Tibial nerve (tissue), 4 donors: ENCODE measurements around the gene B3GALT5. TPM values are rescaled to one million over a fixed set of nuclear protein-coding genes. Genes with fewer than 3 reads are reported as not detected.
"Not testable (repeated sequence)": the region's sequence is repeated elsewhere in the genome, so short reads cannot be mapped to it uniquely, and the experiment has no call there.

ENCODE experiments used
- DNase-seq, 2 donors: peaks; one replicate each; pipeline ENCODE4 v3.0.0-alpha.2; 2019; ENCODE audit warnings: low spot score in 2 of 2
- H3K27ac ChIP-seq, 4 donors: fragments of 200-600 bp; sonication (generic) in 3 of 4; one replicate each; pipeline ENCODE4 v1.5.1; 2017 to 2019; ENCODE audit warnings: mild to moderate bottlenecking in 1 of 4
- H3K27me3 ChIP-seq, 2 donors: fragments of 200-600 bp; sonication (generic) in 1 of 2; one replicate each; pipeline versions ENCODE4 v1.5.1 to v1.6.0; 2017 to 2019
- H3K36me3 ChIP-seq, 3 donors: fragments of 200-600 bp; sonication (generic); one replicate each; pipeline ENCODE4 v1.5.1; 2018 to 2019
- H3K4me1 ChIP-seq, 4 donors: fragments of 200-600 bp; sonication (generic) in 3 of 4; one replicate each; pipeline ENCODE4 v1.5.1; 2017 to 2019
- H3K4me3 ChIP-seq, 4 donors: fragments of 200-600 bp; sonication (generic) in 3 of 4; one replicate each; pipeline ENCODE4 v1.5.1; 2017 to 2019; ENCODE audit warnings: mild to moderate bottlenecking in 1 of 4, moderate library complexity in 1 of 4
- H3K9me3 ChIP-seq, 4 donors: fragments of 200-600 bp; sonication (generic) in 3 of 4; one replicate each; pipeline ENCODE4 v1.5.1; 2017 to 2019
- CTCF ChIP-seq, 5 experiments: fragments of 200-600 bp in 3 of 5; fragments of 450-650 bp in 2 of 5; sonication (generic) in 3 of 5; IDR thresholded peaks; one replicate each; pipeline ENCODE4 v1.5.1; 2016 to 2019; ENCODE audit warnings: antibody characterized with exemption in 5 of 5, mild to moderate bottlenecking in 3 of 5, moderate library complexity in 2 of 5
- EP300 ChIP-seq, 2 donors: sonication (generic); formaldehyde crosslinking; IDR thresholded peaks; one replicate each; pipeline ENCODE4 v1.6.1; 2017; ENCODE audit warnings: antibody characterized with exemption in 2 of 2, mild to moderate bottlenecking in 1 of 2
- POLR2A ChIP-seq, 2 donors: fragments of 450-650 bp; IDR thresholded peaks; one replicate each; pipeline ENCODE4 v1.6.1; 2017; ENCODE audit warnings: antibody characterized with exemption in 2 of 2, mild to moderate bottlenecking in 2 of 2, moderate library complexity in 2 of 2
- WGBS, 2 donors: methylation state at CpG; one replicate each; pipeline ENCODE4 v1.1.5; 2018; 5-methylcytosine and 5-hydroxymethylcytosine counted together
- total RNA-seq, 4 donors: library from RNA; depleted of rRNA; stranded (reverse); fragments of >200 nt; gene quantifications; one replicate each; pipeline ENCODE4 v1.1.0, GENCODE V29; 2016

The B3GALT5 gene
- total RNA-seq, 4 donors from 2014 or later, result not detected

DNA sequence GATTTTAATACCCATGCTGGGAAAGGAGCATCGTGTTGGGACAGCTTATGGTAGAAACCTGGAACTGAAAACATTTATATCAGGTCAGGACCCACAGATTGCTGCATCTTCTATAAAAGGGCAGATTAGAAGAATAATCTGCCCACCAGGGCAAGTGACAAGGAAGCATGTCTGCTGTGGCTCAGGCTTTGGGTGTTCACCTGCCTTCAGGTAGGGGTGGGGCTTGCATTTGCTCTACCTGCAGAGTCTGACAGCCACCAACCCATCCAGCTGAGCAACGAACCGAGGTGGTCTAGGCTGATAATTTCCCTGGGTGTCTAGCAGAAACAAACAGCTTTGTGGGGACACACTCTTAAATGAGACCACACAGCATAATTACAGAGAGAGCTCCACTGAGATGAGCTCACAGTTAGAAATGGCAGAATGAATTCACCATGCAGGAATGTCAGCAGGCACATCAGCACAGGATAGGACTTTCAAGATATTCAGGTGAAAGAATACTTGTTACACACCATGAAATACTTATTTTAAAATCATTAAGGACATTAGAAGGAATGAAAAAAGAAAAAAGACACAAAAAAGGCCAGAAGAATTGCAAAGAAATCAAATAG, 36.1 kb upstream of the B3GALT5 start:
- Histone ChIP-seq H3K9me3 (no peaks in the 10 kb centered on the region), H3K27me3 (no peaks in the 10 kb centered on the region), H3K27ac (no peak overlapping the region), H3K36me3 (no peaks in the 10 kb centered on the region), H3K4me1 (no peaks in the 10 kb centered on the region), H3K4me3 (no peak overlapping the region)
- TF ChIP-seq EP300 (IDR thresholded peaks at IDR 0.05), result no peak
- no peak for TF ChIP-seq POLR2A (IDR thresholded peaks at IDR 0.05)
- TF ChIP-seq CTCF (IDR thresholded peaks at IDR 0.05), result no peak
- DNase-seq, result no peak
- WGBS, 2 donors, result 65 to 71% methylated on average over 3 of the region's 3 CpGs

- H3K27me3 ChIP-seq, result no peaks in the 10 kb centered on the region
- 77 to 92% methylated on average over 16 of the region's 16 CpGs for WGBS, 2 donors
- no peak overlapping the region for H3K27ac ChIP-seq
- peaks cover 0 to 6% (median 0%) of the 10 kb centered on the region in 4 donors for H3K9me3 ChIP-seq
- no peaks in the 10 kb centered on the region for H3K4me1 ChIP-seq
- TF ChIP-seq EP300 (IDR thresholded peaks at IDR 0.05), result no peak
- no peak for TF ChIP-seq POLR2A (IDR thresholded peaks at IDR 0.05)
- TF ChIP-seq CTCF (IDR thresholded peaks at IDR 0.05), result no peak
- H3K36me3 ChIP-seq, result no peaks in the 10 kb centered on the region
- no peak for DNase-seq
- no peak overlapping the region for H3K4me3 ChIP-seq
Observed at GRCh38 chr21:39579734-39580332, 32.9 kb upstream of the B3GALT5 start.

DNA sequence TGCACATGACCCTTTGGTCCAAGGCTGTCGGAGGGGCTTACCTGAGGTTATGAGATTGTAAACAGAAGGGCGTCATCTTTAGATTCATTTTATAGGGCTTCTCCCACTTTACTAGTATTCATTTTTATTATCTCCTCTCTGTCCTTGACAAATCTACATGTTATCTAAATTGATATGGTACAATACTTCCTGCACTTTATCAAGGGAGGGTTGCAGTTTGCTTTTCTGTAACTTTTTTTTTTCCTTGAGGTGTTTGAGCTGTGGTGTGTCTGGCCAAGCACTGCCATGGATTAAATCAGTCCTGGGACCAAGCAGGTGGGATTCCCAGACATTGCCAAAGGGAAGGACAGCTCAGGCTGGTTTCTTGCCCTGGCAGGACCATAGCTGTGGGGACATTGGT, 32.0 kb upstream of the B3GALT5 start:
- peaks cover 0 to 14% (median 0%) of the 10 kb centered on the region in 4 donors for H3K9me3 ChIP-seq
- no peaks in the 10 kb centered on the region for H3K36me3 ChIP-seq
- DNase-seq, result no peak
- TF ChIP-seq EP300 (IDR thresholded peaks at IDR 0.05), result no peak
- no peak for TF ChIP-seq CTCF (IDR thresholded peaks at IDR 0.05)
- TF ChIP-seq POLR2A (IDR thresholded peaks at IDR 0.05), result no peak
- no peak overlapping the region for H3K27ac ChIP-seq
- WGBS, 2 donors, result 80 to 84% methylated on average over 2 of the region's 2 CpGs
- H3K4me3 ChIP-seq, result no peak overlapping the region
- H3K4me1 ChIP-seq, result no peaks in the 10 kb centered on the region
- H3K27me3 ChIP-seq, result no peaks in the 10 kb centered on the region

DNA sequence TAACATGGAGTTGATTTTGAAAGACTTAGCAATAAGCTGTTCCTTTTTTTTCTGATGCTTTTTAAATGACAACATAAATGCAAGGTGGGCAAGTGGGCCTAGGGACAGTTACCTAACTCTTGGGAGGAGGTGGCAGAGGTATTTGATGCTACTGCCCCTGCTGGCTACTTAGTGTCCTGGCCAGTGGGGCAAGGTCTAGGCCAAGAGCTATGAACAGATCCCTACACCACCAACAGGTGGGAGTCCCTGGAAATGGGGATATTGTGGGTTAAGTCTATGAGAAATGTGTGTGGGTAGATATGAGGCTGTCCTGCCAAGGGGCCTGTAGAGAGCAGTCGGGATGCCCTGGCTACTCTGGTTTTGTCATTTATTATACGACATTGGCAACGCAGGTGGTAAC, 31.3 kb upstream of the B3GALT5 start:
- DNase-seq, result no peak
- no peaks in the 10 kb centered on the region for H3K36me3 ChIP-seq
- no peaks in the 10 kb centered on the region for H3K4me1 ChIP-seq
- no peak for TF ChIP-seq POLR2A (IDR thresholded peaks at IDR 0.05)
- TF ChIP-seq CTCF (IDR thresholded peaks at IDR 0.05), result no peak
- 89 to 98% methylated on average over 3 of the region's 3 CpGs for WGBS, 2 donors
- H3K27ac ChIP-seq, result no peak overlapping the region
- peaks cover 0 to 14% (median 0%) of the 10 kb centered on the region in 4 donors for H3K9me3 ChIP-seq
- no peak overlapping the region for H3K4me3 ChIP-seq
- no peaks in the 10 kb centered on the region for H3K27me3 ChIP-seq

GRCh38 chr21:39582749-39583148, 30.0 kb upstream of the B3GALT5 start:
- TF ChIP-seq EP300 (IDR thresholded peaks at IDR 0.05), result no peak
- Histone ChIP-seq H3K4me3 (no peak overlapping the region), H3K27me3 (no peaks in the 10 kb centered on the region)

DNA sequence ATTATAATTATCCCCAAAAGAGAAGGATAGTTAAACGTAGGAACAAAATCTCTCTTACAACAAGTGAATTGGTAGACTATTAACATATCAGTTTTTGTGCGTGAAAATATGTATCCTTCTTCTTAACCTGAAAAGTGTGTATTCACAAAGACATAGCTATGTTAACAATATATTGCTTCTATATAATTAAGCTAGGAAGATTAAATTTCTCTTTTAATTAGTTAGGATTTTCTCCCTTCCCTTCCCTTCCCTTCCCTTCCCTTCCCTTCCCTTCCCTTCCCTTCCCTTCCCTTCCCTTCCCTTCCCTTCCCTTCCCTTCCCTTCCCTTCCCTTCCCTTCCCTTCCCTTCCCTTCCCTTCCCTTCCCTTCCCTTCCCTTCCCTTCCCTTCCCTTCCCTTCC, 29.2 kb upstream of the B3GALT5 start:
- H3K27me3 ChIP-seq, H3K27ac ChIP-seq, H3K36me3 ChIP-seq, H3K4me1 ChIP-seq, DNase-seq, H3K4me3 ChIP-seq: not testable (repeated sequence)
- 64 to 75% methylated on average over 2 of the region's 2 CpGs for WGBS, 2 donors
- peaks cover 0 to 20% (median 3%) of the 10 kb centered on the region in 4 donors for H3K9me3 ChIP-seq

More at GRCh38 chr21:39582749-39583148, 30.0 kb upstream of the B3GALT5 start:
- H3K9me3 ChIP-seq, result peaks cover 0 to 14% (median 0%) of the 10 kb centered on the region in 4 donors
- DNase-seq, result no peak
- no peak overlapping the region for H3K27ac ChIP-seq
- no peaks in the 10 kb centered on the region for H3K4me1 ChIP-seq
- no peaks in the 10 kb centered on the region for H3K36me3 ChIP-seq
- 95 to 99% methylated on average over 4 of the region's 4 CpGs for WGBS, 2 donors
